Ovary (tissue), 9 donors: ENCODE measurements around the gene BCAS1. TPM values are rescaled to one million over a fixed set of nuclear protein-coding genes. Genes with fewer than 3 reads are reported as not detected.

Experiments used
- DNase-seq, 5 donors: peaks; one replicate each; pipeline ENCODE4 v3.0.0-alpha.2; 2019 to 2020
- H3K27ac ChIP-seq, 2 donors: fragments of 200-600 bp; one replicate each; pipeline versions ENCODE4 v1.5.1 to v1.8.0; 2019 to 2022
- H3K27me3 ChIP-seq: fragments of 200-600 bp; one replicate; pipeline ENCODE4 v1.8.0; 2022
- H3K36me3 ChIP-seq: fragments of 200-600 bp; sonication (generic); one replicate; pipeline ENCODE4 v1.5.1; 2019
- H3K4me1 ChIP-seq: one replicate; pipeline ENCODE4 v1.8.1; 2013; ENCODE audit warnings: mild to moderate bottlenecking, moderate library complexity; ENCODE audit not compliant: insufficient read depth
- H3K4me3 ChIP-seq: fragments of 200-600 bp; sonication (generic); one replicate; pipeline ENCODE4 v1.5.1; 2017
- H3K9me3 ChIP-seq, 2 donors: fragments of 200-600 bp in 1 of 2; sonication (generic) in 1 of 2; one replicate each; pipeline versions ENCODE4 v1.5.1 to v1.8.1; 2013 to 2019; ENCODE audit warnings: mild to moderate bottlenecking in 1 of 2, moderate library complexity in 1 of 2
- CTCF ChIP-seq, 3 donors: fragments of 450-650 bp in 2 of 3; fragments of 200-600 bp in 1 of 3; IDR thresholded peaks; one replicate each; pipeline versions ENCODE4 v1.5.1 to v1.8.0; 2016 to 2022; ENCODE audit warnings: antibody characterized with exemption in 3 of 3, mild to moderate bottlenecking in 1 of 3
- EP300 ChIP-seq: sonication (generic); formaldehyde crosslinking; IDR thresholded peaks from one replicate; pipeline ENCODE4 v1.6.1; 2017; ENCODE audit warnings: antibody characterized with exemption
- POLR2A ChIP-seq: fragments of 450-650 bp; IDR thresholded peaks from one replicate; pipeline ENCODE4 v1.6.1; 2017; ENCODE audit warnings: antibody characterized with exemption, mild to moderate bottlenecking, moderate library complexity
- WGBS, 3 donors: extraction: QIAGEN DNeasy Blood & Tissue Kit in 1 of 3; methylation state at CpG; one replicate each; pipeline versions ENCODE4 v1.1.5 to v1.1.7; 2013 to 2017; 5-methylcytosine and 5-hydroxymethylcytosine counted together
- intact Hi-C, 4 donors: fragments of 100-400 bp; cut with DNase I; formaldehyde crosslinking; loops; one replicate each; pipeline versions ENCODE4 v1.11.0 to v1.15.1; 2022 to 2023
- polyA plus RNA-seq, 2 donors: library from polyadenylated mRNA; stranded (reverse); fragments of 200-250 nt in 1 of 2; fragments of 350-450 nt in 1 of 2; fragmentation: Illumina TruSeq in 1 of 2; extraction: RNeasy Lipid Tissue Mini Kit (QIAGEN cat#74804) in 1 of 2; gene quantifications; one replicate each; pipeline ENCODE4 v1.2.3, GENCODE V29; 2013 to 2014
- total RNA-seq, 7 donors: library from RNA; depleted of rRNA in 2 of 7; stranded (reverse); fragments of >200 nt in 2 of 7; fragmentation: NEBNext Ultra II Directional in 3 of 7; extraction: Animal tissue kit (Norgen Biotek cat#: 25700) in 3 of 7; gene quantifications; one replicate each; pipeline versions ENCODE4 v1.1.0 to v1.2.4, GENCODE V29; 2016 to 2023
- donor health status: DM: no; HTN: no; CAD: no; lungs with moderate emphysema.
- donor health status: DM: no; HTN: no; CAD: no.
- donor health status: Bipolar disorder and iron deficiency.
- donor health status: DM: yes; HTN: yes; CAD: no.
- donor health status: DM: no; HTN: no; CAD: no.
- donor health status: DM: yes; HTN: yes; CAD: no.

The BCAS1 gene
- total and polyA plus RNA-seq, 9 donors: 0.13 to 0.92 (median 0.51) TPM; not detected in 2

DNA sequence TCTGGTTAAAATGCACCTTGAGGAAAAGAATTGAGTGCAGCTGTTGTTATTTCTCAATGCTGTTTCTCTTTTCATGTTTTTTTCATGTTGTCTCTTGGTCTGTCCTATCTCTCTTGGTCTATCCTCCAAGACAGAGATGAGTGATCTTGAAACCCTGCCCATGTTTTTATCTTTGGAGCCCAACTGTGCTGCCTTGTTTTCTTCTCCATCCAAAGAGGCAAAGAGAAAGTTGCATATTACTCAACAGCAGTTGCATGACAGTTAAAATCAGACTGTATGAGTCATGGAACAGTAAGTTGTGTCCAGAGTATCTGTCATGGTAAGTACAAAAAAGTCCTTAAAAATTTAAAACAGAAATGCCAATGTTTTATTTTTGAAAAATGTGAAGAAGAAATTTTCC, 26.2 kb downstream of the BCAS1 start:
- intact Hi-C loops: no loop called here
- no peaks in the 10 kb centered on the region for H3K27me3 ChIP-seq

GRCh38 chr20:54043076-54043967, 27.1 kb downstream of the BCAS1 start:
- TF ChIP-seq EP300: no peak
- TF ChIP-seq POLR2A: no peak
- TF ChIP-seq CTCF (IDR thresholded peaks at IDR 0.05): no peak
- no peaks in the 10 kb centered on the region for H3K36me3 ChIP-seq
- H3K9me3 ChIP-seq: no peaks in the 10 kb centered on the region
- H3K27ac ChIP-seq: no peak overlapping the region
- no peaks in the 10 kb centered on the region for H3K27me3 ChIP-seq
- no peak overlapping the region for H3K4me3 ChIP-seq
- no peak for DNase-seq
- H3K4me1 ChIP-seq: no peaks in the 10 kb centered on the region
- WGBS, 3 donors: 52 to 67% (median 61%) methylated on average over 9 of the region's 9 CpGs
- intact Hi-C loops: no loop called here

More for the DNA sequence above, 26.2 kb downstream of the BCAS1 start:
- H3K27ac ChIP-seq: no peak overlapping the region
- DNase-seq: no peak
- TF ChIP-seq POLR2A (no peak), EP300 (no peak), CTCF (IDR thresholded peaks at IDR 0.05) (no peak)
- no peaks in the 10 kb centered on the region for H3K9me3 ChIP-seq
- H3K4me3 ChIP-seq: no peak overlapping the region
- no peaks in the 10 kb centered on the region for H3K4me1 ChIP-seq
- H3K36me3 ChIP-seq: no peaks in the 10 kb centered on the region

DNA sequence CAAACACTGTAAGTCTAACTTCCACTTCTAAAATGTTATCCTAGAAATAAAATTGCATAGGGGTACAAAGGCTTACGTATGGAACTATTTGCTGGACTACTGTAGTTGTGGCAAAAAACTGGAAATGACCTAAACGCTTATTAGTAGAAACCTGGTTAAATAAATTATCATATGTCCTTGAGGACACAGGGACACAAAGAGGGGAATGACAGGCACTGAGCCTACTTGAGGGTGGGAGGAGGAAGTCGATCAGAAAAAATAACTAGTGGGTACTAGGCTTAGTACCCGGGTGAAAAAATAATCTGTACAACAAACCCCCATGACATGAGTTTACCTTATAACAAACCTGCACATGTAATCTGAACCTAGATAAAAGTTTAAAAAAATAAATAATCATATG, 28.4 kb downstream of the BCAS1 start:
- Histone ChIP-seq H3K27me3 (no peaks in the 10 kb centered on the region), H3K9me3 (no peaks in the 10 kb centered on the region), H3K27ac (no peak overlapping the region), H3K36me3 (no peaks in the 10 kb centered on the region), H3K4me3 (no peak overlapping the region), H3K4me1 (no peaks in the 10 kb centered on the region)
- TF ChIP-seq POLR2A (no peak), CTCF (IDR thresholded peaks at IDR 0.05) (no peak), EP300 (no peak)
- intact Hi-C loops: no loop called here
- WGBS, 3 donors: 83 to 86% (median 86%) methylated on average over 4 of the region's 4 CpGs
- DNase-seq: no peak

DNA sequence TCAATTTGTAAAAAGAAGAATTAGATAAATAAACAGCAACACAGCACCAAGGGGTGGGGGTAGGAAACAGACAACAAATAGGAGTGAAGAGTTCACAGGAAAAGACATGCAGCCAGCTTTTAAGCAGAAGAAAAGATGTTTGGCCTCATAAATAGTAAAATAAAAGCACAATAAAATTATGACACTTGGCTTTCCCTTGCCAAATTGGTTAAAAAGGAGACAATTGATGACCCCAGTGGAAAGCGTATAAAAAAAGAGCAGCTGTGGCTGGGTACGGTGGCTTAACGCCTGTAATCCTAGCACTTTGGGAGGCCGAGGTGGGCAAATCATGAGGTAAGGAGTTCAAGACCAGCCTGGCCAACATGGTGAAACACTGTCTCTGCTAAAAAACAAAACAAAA, 29.1 kb downstream of the BCAS1 start:
- TF ChIP-seq POLR2A (no peak), CTCF (IDR thresholded peaks at IDR 0.05) (no peak), EP300 (no peak)
- Histone ChIP-seq H3K27ac (peak overlapping the region in 1 of 2 donors; percentile 7), H3K4me1 (no peaks in the 10 kb centered on the region), H3K36me3 (no peaks in the 10 kb centered on the region), H3K4me3 (no peak overlapping the region), H3K27me3 (no peaks in the 10 kb centered on the region), H3K9me3 (no peaks in the 10 kb centered on the region)
- intact Hi-C loops: no loop called here
- 50 to 65% (median 61%) methylated on average over 4 of the region's 4 CpGs for WGBS, 3 donors
- no peak for DNase-seq
